ENCODE measurements around the gene SCGB1A1.
A peak's percentile ranks its signal among the peaks of the same experiment; 100 is the strongest.
"Not testable (repeated sequence)": the region's sequence is repeated elsewhere in the genome, so short reads cannot be mapped to it uniquely, and the experiment has no call there.

The SCGB1A1 gene

DNA sequence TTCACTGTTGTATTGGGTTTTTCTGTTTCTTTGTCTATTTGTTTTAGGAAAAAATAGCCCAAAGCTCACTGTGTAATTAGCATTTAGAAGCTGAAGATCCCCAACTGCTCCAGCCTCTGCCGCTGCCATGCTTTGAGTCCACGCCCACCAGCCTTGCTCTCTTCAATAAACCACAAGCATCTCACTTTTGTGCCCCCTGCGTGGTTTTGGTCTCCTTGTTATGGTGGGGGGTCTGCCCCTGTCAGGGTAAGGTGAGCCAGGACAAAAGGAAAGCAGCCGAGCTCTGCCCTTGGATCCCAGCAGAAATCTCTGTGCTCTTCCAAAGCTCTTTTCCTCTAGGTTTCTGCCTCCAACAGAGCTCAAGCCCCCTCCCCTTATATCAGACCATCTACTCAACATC is 4.2 kb downstream of the SCGB1A1 start:
- no peak for DNase-seq

DNA sequence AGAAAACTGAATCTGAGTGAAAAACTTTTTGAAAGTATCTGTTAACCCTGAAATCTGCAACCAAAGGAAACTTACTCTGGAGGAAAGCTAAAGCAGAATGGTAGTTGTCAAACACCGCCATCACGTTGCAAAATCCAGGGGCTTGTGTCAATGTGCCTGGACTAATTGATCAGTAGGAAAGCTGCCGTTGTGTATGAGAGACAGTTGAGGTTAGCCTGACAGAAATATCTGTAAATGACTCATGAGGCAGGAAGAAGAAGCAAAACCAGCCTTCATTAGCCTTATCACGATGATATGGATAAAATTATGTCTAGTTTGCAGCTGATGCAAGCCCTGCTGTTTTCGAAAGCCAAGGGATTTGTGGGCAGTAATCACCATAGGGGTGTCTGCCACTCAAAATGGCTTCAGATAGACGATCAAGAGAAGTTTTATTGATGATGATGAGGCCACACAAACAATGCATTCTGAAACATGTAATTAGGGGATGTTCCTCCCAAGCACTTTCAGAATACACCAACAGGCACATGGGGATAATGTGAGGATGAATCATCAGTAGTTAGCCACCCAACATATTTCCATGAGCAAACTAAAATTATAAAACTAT is 8.9 kb downstream of the SCGB1A1 start:
- no peak for DNase-seq

- peak; percentile 94 for DNase-seq
Observed at GRCh38 chr11:62428871-62429560, 10.2 kb downstream of the SCGB1A1 start.

- no peak for DNase-seq
Observed at GRCh38 chr11:62430425-62430824, 11.6 kb downstream of the SCGB1A1 start.

DNA sequence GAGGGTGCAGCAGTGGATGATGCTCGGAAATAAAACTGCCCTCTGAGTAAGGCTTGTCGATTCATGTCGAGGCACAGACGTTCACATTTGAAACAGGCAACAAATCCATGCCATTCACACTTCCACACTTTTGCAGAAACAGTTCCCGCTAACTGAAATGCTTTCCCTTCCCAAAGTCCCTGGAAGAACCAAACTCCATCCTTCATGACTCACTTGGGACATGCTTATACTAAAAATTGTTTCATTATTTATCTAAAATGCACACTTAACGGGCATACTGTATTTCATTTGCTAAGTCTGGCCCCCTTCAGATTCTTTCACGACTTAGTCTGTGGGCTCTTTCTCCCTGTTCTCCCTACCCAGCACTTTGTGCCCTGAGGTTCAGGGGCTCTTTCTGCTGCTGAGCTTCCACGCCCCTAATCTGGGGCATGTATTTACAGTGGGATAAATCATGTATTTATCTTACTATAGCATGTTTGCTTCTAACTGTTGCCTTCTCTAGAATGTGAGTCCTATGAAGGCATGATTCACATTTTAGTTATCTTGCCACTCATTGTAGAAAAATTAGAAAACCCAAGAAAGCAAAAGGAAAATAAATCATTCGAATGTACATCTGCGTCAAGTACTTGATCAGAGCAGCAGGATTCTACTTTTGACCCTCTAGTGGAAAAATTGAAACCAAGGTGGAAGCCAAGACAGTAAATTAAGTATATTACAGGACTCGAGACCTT is 12.5 kb downstream of the SCGB1A1 start:
- DNase-seq = no peak

GRCh38 chr11:62432695-62433094 is 13.9 kb downstream of the SCGB1A1 start:
- DNase-seq = no peak

DNA sequence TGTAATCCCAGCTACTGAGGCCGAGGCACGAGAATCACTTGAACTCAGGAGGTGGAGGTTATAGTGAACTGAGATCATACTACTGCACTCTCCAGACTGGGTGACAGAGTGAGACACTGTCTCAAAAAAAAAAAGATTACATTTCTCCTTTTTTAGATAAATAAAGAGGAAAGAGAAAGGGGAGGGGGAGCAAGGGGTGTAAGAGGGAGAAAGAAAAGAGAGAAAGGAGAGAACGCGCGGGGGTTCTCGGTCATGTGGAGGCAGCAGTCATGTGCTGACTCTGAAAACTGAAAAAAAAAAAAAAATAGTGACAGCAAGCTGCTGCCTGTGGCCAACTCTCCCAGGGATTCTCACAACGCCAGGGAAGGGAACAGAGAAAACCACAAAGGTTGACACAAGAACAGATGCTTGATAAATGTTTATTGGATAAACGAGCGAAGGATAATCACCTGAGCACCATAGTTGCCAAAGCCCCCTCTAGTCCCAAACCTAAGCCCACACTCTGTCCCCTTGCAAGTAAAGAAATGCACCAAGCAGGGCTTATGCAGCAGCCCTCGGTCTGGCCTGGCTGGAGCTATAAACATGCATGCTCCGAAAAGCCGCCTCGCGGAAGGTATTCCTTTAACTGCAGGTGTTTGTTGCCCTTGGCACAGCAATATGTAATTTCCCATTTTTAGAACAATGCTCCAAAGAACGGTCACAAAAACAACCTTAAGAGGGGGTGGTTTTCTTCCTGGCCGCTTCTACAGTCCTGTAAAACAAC is 14.5 kb downstream of the SCGB1A1 start:
- DNase-seq = no peak

- no peak for DNase-seq
Observed at GRCh38 chr11:62433904-62434276, 15.1 kb downstream of the SCGB1A1 start.

- no peak for DNase-seq
Observed at GRCh38 chr11:62435846-62436660, 17.2 kb downstream of the SCGB1A1 start.

DNA sequence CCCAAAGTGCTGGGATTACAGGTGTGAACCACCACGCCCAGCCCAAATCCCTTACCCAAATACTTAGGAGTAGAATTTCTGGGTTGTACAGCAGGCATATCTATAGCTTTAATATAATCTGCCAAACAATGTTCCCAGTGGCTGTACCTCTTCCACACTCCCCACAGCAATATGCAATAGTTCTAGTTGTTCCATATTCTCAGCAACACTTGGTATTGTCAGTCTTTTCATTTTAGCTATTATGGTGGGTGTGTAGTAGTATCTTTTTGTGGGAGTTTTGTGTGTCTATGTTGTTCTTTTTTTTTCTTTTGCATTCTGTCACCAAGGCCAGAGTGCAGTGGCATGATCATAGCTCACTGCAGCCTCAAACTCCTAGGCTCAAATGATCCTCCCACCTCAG is 18.8 kb downstream of the SCGB1A1 start:
- no peak for DNase-seq

- DNase-seq = no peak
Observed at GRCh38 chr11:62438641-62439040, 19.8 kb downstream of the SCGB1A1 start.

DNA sequence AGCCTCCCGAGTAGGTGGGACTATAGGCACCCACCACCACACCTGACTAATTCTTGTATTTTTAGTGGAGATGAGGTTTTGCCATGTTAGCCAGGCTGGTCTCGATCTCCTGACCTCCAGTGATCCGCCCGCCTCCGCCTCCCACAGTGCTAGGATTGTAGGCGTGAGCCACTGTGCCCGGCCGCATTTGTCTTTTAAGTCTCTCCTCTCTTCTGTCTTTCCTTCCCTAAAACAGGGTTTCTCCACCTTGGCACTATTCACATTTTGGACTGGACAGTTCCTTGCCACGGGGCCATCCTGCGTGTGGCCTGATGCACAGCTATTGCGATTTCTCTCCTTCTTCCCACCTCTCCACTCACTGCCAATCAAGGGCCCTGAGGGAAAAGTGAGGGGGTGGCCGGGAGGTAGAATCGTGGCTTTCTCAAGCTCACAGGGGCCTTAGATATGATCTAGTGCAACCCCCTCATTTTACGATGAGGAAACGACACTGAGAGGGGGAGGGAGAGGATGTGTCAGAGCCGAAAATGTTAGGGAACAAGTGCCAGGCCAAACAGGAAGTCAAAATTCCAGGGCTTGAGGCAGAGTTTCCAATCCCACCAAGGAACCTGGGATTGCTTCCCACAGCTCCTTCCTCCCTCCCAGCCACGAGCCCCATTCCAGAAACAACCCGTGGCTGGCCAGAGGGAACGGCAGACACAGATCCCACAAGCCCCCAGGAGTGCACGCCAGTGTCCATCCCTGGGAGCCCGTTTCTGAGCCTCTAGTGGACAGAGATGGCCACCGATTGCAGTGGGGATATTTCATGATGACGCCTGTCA is 21.2 kb downstream of the SCGB1A1 start:
- DNase-seq = no peak

- no peak for DNase-seq
Observed at GRCh38 chr11:62443390-62444235, 24.8 kb downstream of the SCGB1A1 start.

GRCh38 chr11:62444236-62444833 is 25.5 kb downstream of the SCGB1A1 start:
- no peak for DNase-seq

- DNase-seq = no peak
Observed at GRCh38 chr11:62444835-62445234, 26.0 kb downstream of the SCGB1A1 start.

DNA sequence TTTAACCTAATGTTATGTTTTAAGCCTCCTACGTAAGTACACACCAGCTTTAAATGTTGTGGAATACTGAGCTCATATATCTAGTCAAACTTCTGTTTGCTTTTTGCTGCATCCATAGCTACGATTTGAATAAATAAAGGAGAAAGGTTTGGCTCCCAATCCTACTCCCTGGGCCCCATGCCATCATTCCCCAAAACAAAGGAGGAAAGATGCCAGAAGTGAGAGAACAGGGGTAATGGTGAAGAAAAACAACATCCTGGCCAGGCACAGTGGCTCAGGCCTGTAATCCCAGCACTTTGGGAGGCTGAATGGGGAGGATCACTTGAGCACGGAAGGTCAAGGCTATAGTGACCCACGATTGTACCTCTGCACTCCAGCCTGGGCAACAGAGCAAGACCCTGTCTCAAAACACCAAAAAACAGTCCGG is 26.5 kb downstream of the SCGB1A1 start:
- no peak for DNase-seq

DNA sequence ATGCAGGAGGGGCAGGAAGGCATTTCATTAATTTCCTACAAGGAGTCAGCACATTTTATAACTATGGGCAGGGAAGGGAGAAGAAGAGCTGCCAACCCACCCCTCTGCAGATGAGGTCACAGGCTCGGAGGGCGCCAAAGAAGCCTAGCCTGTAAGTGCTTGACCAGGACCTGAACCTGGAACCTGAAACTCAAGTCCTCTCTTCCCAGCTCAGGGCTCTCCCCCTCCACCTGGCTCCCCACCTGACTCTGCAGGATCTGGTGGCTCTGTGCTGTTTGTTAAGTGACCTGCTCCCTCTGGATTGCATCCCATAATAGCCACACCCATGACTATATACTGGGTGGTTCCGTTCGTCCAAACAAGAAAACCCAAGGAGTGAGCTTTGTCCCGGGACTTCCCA is 27.3 kb downstream of the SCGB1A1 start:
- DNase-seq = no peak

- no peak for DNase-seq
Observed at GRCh38 chr11:62449451-62449851, 30.6 kb downstream of the SCGB1A1 start.

DNA sequence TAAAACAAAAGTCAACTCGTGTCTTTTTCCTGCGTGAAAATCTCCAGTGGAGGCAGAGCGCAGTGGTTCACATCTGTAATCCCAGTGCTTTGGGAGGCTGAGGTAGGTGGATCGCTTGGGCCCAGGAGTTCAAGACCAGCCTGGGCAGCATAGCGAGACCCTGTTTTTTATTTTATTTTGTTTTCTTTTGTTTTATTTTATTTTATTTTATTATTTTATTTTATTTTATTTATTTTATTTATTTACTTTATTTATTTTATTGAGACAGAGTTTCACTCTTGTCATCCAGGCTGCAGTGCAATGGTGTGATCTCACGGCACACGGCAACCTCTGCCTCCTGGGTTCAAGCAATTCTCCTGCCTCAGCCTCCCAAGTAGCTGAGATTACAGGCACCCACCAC is 31.1 kb downstream of the SCGB1A1 start:
- not testable (repeated sequence) for DNase-seq

- no peak for DNase-seq
Observed at GRCh38 chr11:62450543-62451240, 31.9 kb downstream of the SCGB1A1 start.
